Measurements from ENCODE around the gene IMPDH2. TPM values are rescaled to one million over a fixed set of nuclear protein-coding genes. Genes with fewer than 3 reads are reported as not detected.

IMPDH2 gene
- total and polyA plus RNA-seq, 2 of the 8 experiments (the other 6 are each of a cell fraction or from before 2014, with no cell fraction given) = 374 to 409 TPM

DNA sequence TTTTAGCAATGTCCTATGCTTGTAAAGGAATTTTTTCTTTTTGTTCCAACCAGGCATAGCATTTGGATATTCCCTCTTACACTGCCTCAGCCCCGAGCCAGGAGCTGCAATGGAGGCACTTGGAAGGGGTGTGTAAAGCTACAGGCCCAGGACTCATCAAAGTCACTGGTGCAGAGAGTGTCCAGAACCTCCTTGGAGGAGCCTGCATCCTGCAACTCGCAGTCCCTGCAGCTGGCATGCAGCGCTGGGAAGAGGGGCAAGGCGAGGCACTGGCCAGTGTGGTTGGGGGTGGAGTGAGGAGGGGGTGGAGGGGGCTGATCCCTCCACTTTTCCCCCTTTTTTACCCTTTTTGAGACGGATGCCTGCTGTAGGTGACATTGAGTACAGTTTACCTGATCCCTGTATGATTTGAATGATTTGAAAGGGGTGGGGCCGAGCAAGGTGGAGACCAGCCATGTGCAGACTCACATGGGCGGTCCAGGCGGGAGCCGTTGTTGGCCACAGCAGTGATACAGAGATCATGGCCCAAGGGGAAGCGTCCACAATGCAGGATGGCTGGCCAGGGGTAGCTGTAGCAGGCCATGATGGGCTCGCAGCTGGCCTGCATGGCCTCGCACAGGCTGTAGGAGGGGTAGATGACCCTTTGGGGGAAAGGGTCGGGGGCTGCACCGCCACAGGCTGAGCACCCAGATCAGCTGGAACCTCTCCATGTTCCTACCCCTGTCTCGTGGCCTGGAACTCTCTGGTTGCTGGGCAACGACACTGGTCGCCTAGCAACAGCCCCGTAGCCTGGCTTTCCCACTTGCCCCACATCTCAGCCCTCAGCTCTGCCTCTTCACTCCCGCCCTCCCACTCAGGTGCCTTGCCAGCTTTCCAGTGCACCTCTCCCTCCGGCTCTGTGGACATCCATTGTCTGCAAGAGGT, 31.2 kb downstream of the IMPDH2 start:
- Histone ChIP-seq H2AFZ (ENCODE audit: low read length) (no peak overlapping the region), H4K20me1 (replicated peaks in 1 of 2; ENCODE audit: control insufficient read depth in 1 of 2, insufficient read depth in 2 of 2, low read length in 2 of 2) (peaks cover 0 to 4% of the 10 kb centered on the region in 2 experiments), H3K56ac (replicated peaks; ENCODE audit: insufficient read length, low read depth, low read length) (no peak overlapping the region), H3K4me3 (ENCODE audit: extremely low read depth in 1 of 4, insufficient read depth in 2 of 4, low read depth in 3 of 4, low read length in 4 of 4) (no peak overlapping the region), H4K91ac (replicated peaks; ENCODE audit: insufficient read length, low read length) (no peak overlapping the region), H3K23me2 (ENCODE audit: low read depth, low read length) (no peaks in the 10 kb centered on the region), H2BK5ac (ENCODE audit: low read depth, low read length) (no peak overlapping the region), H3K18ac (ENCODE audit: extremely low read depth, low read length) (no peak overlapping the region), H2AK5ac (ENCODE audit: low read depth, low read length) (no peak overlapping the region), H4K5ac (ENCODE audit: insufficient read length, low read depth, low read length) (no peak overlapping the region), H2BK20ac (ENCODE audit: low read length) (no peak overlapping the region), H2BK15ac (ENCODE audit: low read length) (no peak overlapping the region), H3K36me3 (ENCODE audit: control insufficient read depth in 2 of 4, insufficient read depth in 4 of 4, low read length in 3 of 4) (peaks cover 0 to 3% (median 0%) of the 10 kb centered on the region in 4 experiments; a peak in 2 of 8 replicates), H3K14ac (ENCODE audit: insufficient read length) (no peak overlapping the region), H3K4me2 (ENCODE audit: insufficient read depth in 1 of 2, low read depth in 2 of 2, low read length in 2 of 2) (no peak overlapping the region), H3K9ac (replicated peaks in 1 of 4; ENCODE audit: extremely low read depth in 1 of 4, low read depth in 3 of 4, low read length in 3 of 4) (no peak overlapping the region), H2BK120ac (replicated peaks; ENCODE audit: low read depth, low read length) (no peak overlapping the region), H3K9me3 (ENCODE audit: insufficient read depth in 2 of 2, low read depth in 1 of 2, low read length in 1 of 2) (no peaks in the 10 kb centered on the region), H3K27me3 (replicated peaks in 1 of 4; ENCODE audit: control insufficient read depth in 3 of 4, extremely low read depth in 1 of 4, insufficient read depth in 3 of 4, low read length in 3 of 4) (no peaks in the 10 kb centered on the region), H4K8ac (ENCODE audit: extremely low read depth, insufficient read depth, low read length) (no peak overlapping the region), H3K4me1 (replicated peaks in 1 of 4; ENCODE audit: control insufficient read depth in 3 of 4, insufficient read depth in 4 of 4, low read length in 3 of 4) (peaks cover 0 to 17% (median 7%) of the 10 kb centered on the region in 4 experiments; a peak in 5 of 7 replicates), H3K79me2 (ENCODE audit: control insufficient read depth in 1 of 2, insufficient read depth in 2 of 2, low read length in 2 of 2) (no peaks in the 10 kb centered on the region; a peak in 1 of 4 replicates), H3K4ac (replicated peaks; ENCODE audit: insufficient read length, low read depth, low read length) (no peak overlapping the region), H2BK12ac (ENCODE audit: low read depth, low read length) (no peak overlapping the region), H3K27ac (ENCODE audit: low read depth, low read length) (no peak overlapping the region), H3K23ac (ENCODE audit: insufficient read length) (no peak overlapping the region), H3K79me1 (ENCODE audit: low read depth, low read length) (peaks cover 3% of the 10 kb centered on the region)
- TF ChIP-seq SIN3A (conservative IDR thresholded peaks at IDR 0.05 in 1 of 2, IDR thresholded peaks at IDR 0.05 in 1 of 2; ENCODE audit: low read depth in 1 of 2, low read length in 2 of 2) (0 out of 4 replicates have a peak, but pooled peaks of 1 of the 2 experiments have one; percentile 50), CEBPB (IDR thresholded peaks at IDR 0.05; ENCODE audit: low read depth, low read length) (no peak)
- FAIRE-seq = no peak
- 92% methylated on average over 20 of the region's 20 CpGs; no CpG with 5 or more reads in 1 of the 2 experiments for WGBS, 2 experiments (ENCODE audit: extremely low coverage in 1 of 2, insufficient coverage in 1 of 2, insufficient read length in 1 of 2, insufficient replicate concordance in 2 of 2, low coverage in 1 of 2, low lambda C conversion rate in 2 of 2, missing lambda C conversion rate in 1 of 2)
- DNase-seq (ENCODE audit: low read depth in 1 of 2, low spot score in 2 of 2) = peak in 1 of 2 experiments; percentile 63
- CTCF ChIA-PET (ENCODE audit: partially characterized antibody) = interaction anchor here (1.0 to 19.9 kb wide), 6 partner anchors 9 to 17 kb away, joined by 3 to 467 read pairs (median 4); partner anchors contain the start of genes DALRD3, NDUFAF3, P4HTM and WDR6
- POLR2A ChIA-PET (ENCODE audit: partially characterized antibody) = interaction anchor here (1.5 to 38.8 kb wide), 4 partner anchors 4 to 335 kb away, joined by 4 to 1518 read pairs (median 764); partner anchors contain the start of genes CELSR3, DALRD3, IMPDH2 and NDUFAF3

Measured in H1 (cell line).